Urothelium cell line (cell line): ENCODE measurements around the gene CDK19.
"Not testable (repeated sequence)": the region's sequence is repeated elsewhere in the genome, so short reads cannot be mapped to it uniquely, and the experiment has no call there.

Experiments
- DNase-seq: peaks from one replicate; pipeline ENCODE4 v3.0.0; 2011; ENCODE audit warnings: low spot score, mixed read lengths
- FAIRE-seq: peaks from 2 replicates; lab custom pipeline; 2011; peaks lifted over from hg19 to GRCh38; lab: Jason Lieb, UNC

CDK19 gene

GRCh38 chr6:110761371-110761770, 53.9 kb downstream of the CDK19 start:
- DNase-seq (no peak), FAIRE-seq (no peak)

- no peak for FAIRE-seq
- no peak for DNase-seq
These were observed 54.7 kb downstream of the CDK19 start for GRCh38 chr6:110760589-110760988.

GRCh38 chr6:110760098-110760497, 55.2 kb downstream of the CDK19 start:
- DNase-seq: not testable (repeated sequence)

GRCh38 chr6:110757926-110758325, 57.3 kb downstream of the CDK19 start:
- DNase-seq: no peak
- no peak for FAIRE-seq

More at GRCh38 chr6:110760098-110760497, 55.2 kb downstream of the CDK19 start:
- not testable (repeated sequence) for FAIRE-seq

- no peak for FAIRE-seq
- DNase-seq: no peak
These were observed 58.5 kb downstream of the CDK19 start for GRCh38 chr6:110756817-110757216.

- FAIRE-seq: no peak
These were observed 59.8 kb downstream of the CDK19 start for GRCh38 chr6:110755411-110755834.

GRCh38 chr6:110753936-110754668, 61.2 kb downstream of the CDK19 start:
- not testable (repeated sequence) for DNase-seq, FAIRE-seq

More at GRCh38 chr6:110755411-110755834, 59.8 kb downstream of the CDK19 start:
- no peak for DNase-seq

GRCh38 chr6:110748453-110748852, 66.8 kb downstream of the CDK19 start:
- FAIRE-seq (no peak), DNase-seq (no peak)

- FAIRE-seq (no peak), DNase-seq (no peak)
These were observed 68.6 kb downstream of the CDK19 start for GRCh38 chr6:110746680-110747079.

- no peak for FAIRE-seq
- no peak for DNase-seq
These were observed 70.3 kb downstream of the CDK19 start for GRCh38 chr6:110744991-110745390.

- FAIRE-seq, DNase-seq: not testable (repeated sequence)
These were observed 72.7 kb downstream of the CDK19 start for GRCh38 chr6:110742552-110742951.

- FAIRE-seq (no peak), DNase-seq (no peak)
These were observed 73.8 kb downstream of the CDK19 start for GRCh38 chr6:110741517-110741916.

- DNase-seq (no peak), FAIRE-seq (no peak)
These were observed 76.3 kb downstream of the CDK19 start for GRCh38 chr6:110738899-110739365.

- no peak for DNase-seq
- no peak for FAIRE-seq
These were observed 79.6 kb downstream of the CDK19 start for GRCh38 chr6:110735666-110736065.

- no peak for FAIRE-seq
- DNase-seq: no peak
These were observed 83.4 kb downstream of the CDK19 start for GRCh38 chr6:110731898-110732297.

GRCh38 chr6:110731196-110731595, 84.1 kb downstream of the CDK19 start:
- FAIRE-seq (no peak), DNase-seq (no peak)

GRCh38 chr6:110728501-110728900, 86.8 kb downstream of the CDK19 start:
- FAIRE-seq (no peak), DNase-seq (no peak)

GRCh38 chr6:110723017-110723416, 92.3 kb downstream of the CDK19 start:
- DNase-seq: no peak
- FAIRE-seq: no peak

- no peak for FAIRE-seq
- no peak for DNase-seq
These were observed 95.2 kb downstream of the CDK19 start for GRCh38 chr6:110720066-110720465.

GRCh38 chr6:110719601-110720000, 95.7 kb downstream of the CDK19 start:
- DNase-seq, FAIRE-seq: not testable (repeated sequence)

- no peak for FAIRE-seq
These were observed 101.1 kb downstream of the CDK19 start for GRCh38 chr6:110714143-110714542.

GRCh38 chr6:110712238-110712637, 103.0 kb downstream of the CDK19 start:
- FAIRE-seq (no peak), DNase-seq (no peak)

More at GRCh38 chr6:110714143-110714542, 101.1 kb downstream of the CDK19 start:
- no peak for DNase-seq
